CD14-positive monocyte (primary cell): Measurements from ENCODE around the gene BCL7C. TPM values are rescaled to one million over a fixed set of nuclear protein-coding genes. Genes with fewer than 3 reads are reported as not detected.

Source experiments
- DNase-seq, 3 donors: peaks; one replicate each; pipeline ENCODE4 v3.0.0-alpha.2; 2011 to 2022
- H2AFZ ChIP-seq: 2 replicates; pipeline ENCODE4 v1.6.0; 2012; ENCODE audit warnings: mild to moderate bottlenecking, low read depth, low read length, inconsistent platforms; ENCODE audit not compliant: insufficient read depth, poor library complexity, severe bottlenecking
- H3K27ac ChIP-seq, 2 donors: 1 replicate in 1 of 2; 2 replicates in 1 of 2; pipeline ENCODE4 v1.5.1; 2012 to 2013; ENCODE audit warnings: low read length in 2 of 2, control low read depth in 1 of 2, inconsistent platforms in 1 of 2, low read depth in 1 of 2, mild to moderate bottlenecking in 1 of 2
- H3K27me3 ChIP-seq, 2 donors: one replicate each; pipeline versions ENCODE4 v1.6.0 to v1.6.1; 2011 to 2013; ENCODE audit warnings: low read length in 2 of 2; ENCODE audit not compliant: control insufficient read depth in 2 of 2, insufficient read depth in 2 of 2
- H3K36me3 ChIP-seq, 2 donors: replicated peaks in 1 of 2; 1 replicate in 1 of 2; 2 replicates in 1 of 2; pipeline versions ENCODE4 v1.5.1 to v1.6.1; 2012 to 2013; ENCODE audit warnings: low read length in 2 of 2, control low read depth in 1 of 2, inconsistent platforms in 1 of 2, mild to moderate bottlenecking in 1 of 2; ENCODE audit not compliant: insufficient read depth in 2 of 2, control insufficient read depth in 1 of 2
- H3K4me1 ChIP-seq, 2 donors: 1 replicate in 1 of 2; 2 replicates in 1 of 2; pipeline versions ENCODE4 v1.5.1 to v1.6.1; 2012 to 2013; ENCODE audit warnings: low read length in 2 of 2, control low read depth in 1 of 2, inconsistent platforms in 1 of 2, mild to moderate bottlenecking in 1 of 2, moderate library complexity in 1 of 2; ENCODE audit not compliant: insufficient read depth in 2 of 2, control insufficient read depth in 1 of 2
- H3K4me2 ChIP-seq: replicated peaks from 2 replicates; pipeline ENCODE3; 2012; ENCODE audit warnings: low read length, moderate library complexity, mild to moderate bottlenecking; ENCODE audit not compliant: poor library complexity, severe bottlenecking; ENCODE audit errors: extremely low read depth
- H3K4me3 ChIP-seq, 3 experiments: fragments of 200-600 bp in 1 of 3; sonication (generic) in 1 of 3; replicated peaks in 1 of 3; 1 replicate in 2 of 3; 2 replicates in 1 of 3; pipeline ENCODE4 v1.5.1; 2011 to 2013; ENCODE audit warnings: low read length in 3 of 3, mild to moderate bottlenecking in 3 of 3, control low read depth in 2 of 3, low read depth in 2 of 3, inconsistent platforms in 1 of 3, moderate library complexity in 1 of 3
- H3K79me2 ChIP-seq: 2 replicates; pipeline ENCODE4 v1.6.0; 2012; ENCODE audit warnings: mild to moderate bottlenecking, control low read depth, inconsistent platforms, low read length, moderate library complexity; ENCODE audit not compliant: insufficient read depth
- H3K9ac ChIP-seq: 2 replicates; pipeline ENCODE4 v1.6.0; 2017; ENCODE audit warnings: low read length, mild to moderate bottlenecking; ENCODE audit not compliant: insufficient read depth, poor library complexity, severe bottlenecking
- H3K9me3 ChIP-seq, 2 donors: replicated peaks in 1 of 2; 1 replicate in 1 of 2; 2 replicates in 1 of 2; pipeline versions ENCODE4 v1.5.1 to v1.6.1; 2012 to 2013; ENCODE audit warnings: low read length in 2 of 2, control low read depth in 1 of 2; ENCODE audit not compliant: control insufficient read depth in 1 of 2, insufficient read depth in 1 of 2
- H4K20me1 ChIP-seq: 2 replicates; pipeline ENCODE4 v1.6.0; 2012; ENCODE audit warnings: mild to moderate bottlenecking, low read length, control low read depth, moderate library complexity; ENCODE audit not compliant: insufficient read depth
- H3K27ac Mint-ChIP-seq, 7 donors: one replicate each; pipeline ENCODE4 v1.8.0; 2020; ENCODE audit warnings: mild to moderate bottlenecking in 7 of 7, mixed read lengths in 7 of 7, moderate library complexity in 6 of 7, inconsistent platforms in 2 of 7
- H3K27me3 Mint-ChIP-seq, 3 donors: one replicate each; pipeline ENCODE4 v1.8.0; 2021 to 2022; ENCODE audit warnings: low read depth in 3 of 3, mild to moderate bottlenecking in 3 of 3, mixed read lengths in 3 of 3, moderate library complexity in 3 of 3, inconsistent platforms in 1 of 3
- H3K36me3 Mint-ChIP-seq, 2 donors: one replicate each; pipeline ENCODE4 v1.8.0; 2020; ENCODE audit warnings: mixed read lengths in 2 of 2, inconsistent platforms in 1 of 2, mild to moderate bottlenecking in 1 of 2
- H3K4me1 Mint-ChIP-seq: one replicate; pipeline ENCODE4 v1.8.0; 2020; ENCODE audit warnings: mild to moderate bottlenecking, mixed read lengths
- H3K4me3 Mint-ChIP-seq, 2 donors: one replicate each; pipeline ENCODE4 v1.8.0; 2020; ENCODE audit warnings: mild to moderate bottlenecking in 2 of 2, mixed read lengths in 2 of 2, moderate library complexity in 1 of 2
- H3K9me3 Mint-ChIP-seq, 7 donors: one replicate each; pipeline ENCODE4 v1.8.0; 2020 to 2022; ENCODE audit warnings: mixed read lengths in 7 of 7, mild to moderate bottlenecking in 6 of 7, moderate library complexity in 6 of 7, inconsistent platforms in 2 of 7
- CTCF ChIP-seq: fragments of 200-600 bp; IDR thresholded peaks from one replicate; pipeline ENCODE4 v1.8.0; 2022; ENCODE audit warnings: antibody characterized with exemption, mild to moderate bottlenecking
- WGBS: methylation state at CpG from one replicate; pipeline ENCODE4 v1.1.5; 2013; ENCODE audit warnings: missing lambda C conversion rate; ENCODE audit not compliant: insufficient coverage; 5-methylcytosine and 5-hydroxymethylcytosine counted together
- intact Hi-C, 2 donors: fragments of 100-400 bp; cut with micrococcal nuclease; formaldehyde crosslinking; loops; one replicate each; pipeline versions ENCODE4 v1.15.0 to v1.15.1; 2023
- polyA plus RNA-seq, 3 donors: library from polyadenylated mRNA; depleted of rRNA in 1 of 3; unstranded in 2 of 3; stranded (reverse) in 1 of 3; fragments of 300-500 nt in 2 of 3; fragments of >200 nt in 1 of 3; fragmentation: Illumina TruSeq in 2 of 3; gene quantifications; 1 replicate in 2 of 3; 2 replicates in 1 of 3; pipeline ENCODE4 v1.2.3, GENCODE V29; 2012 to 2021

Gene BCL7C
- polyA plus RNA-seq, 3 donors = 11.4 to 19.1 (median 17.4) TPM

GRCh38 chr16:30931068-30931650 is 37.3 kb upstream of the BCL7C start:
- no peak overlapping the region for H3K4me3 Mint-ChIP-seq
- no peak for TF ChIP-seq CTCF
- intact Hi-C loops = no loop called here
- Histone ChIP-seq H3K27ac (no peak overlapping the region), H3K9me3 (no peaks in the 10 kb centered on the region), H2AFZ (no peak overlapping the region), H3K9ac (no peak overlapping the region), H3K4me2 (no peak overlapping the region), H4K20me1 (no peaks in the 10 kb centered on the region), H3K4me1 (peaks cover 5 to 8% of the 10 kb centered on the region in 2 donors), H3K4me3 (no peak overlapping the region), H3K27me3 (no peaks in the 10 kb centered on the region), H3K79me2 (no peaks in the 10 kb centered on the region), H3K36me3 (peaks cover 25 to 59% of the 10 kb centered on the region in 2 donors)
- no peak for DNase-seq
- peaks cover 14% of the 10 kb centered on the region for H3K4me1 Mint-ChIP-seq
- WGBS = 78% methylated on average over 11 of the region's 12 CpGs
- H3K36me3 Mint-ChIP-seq = peaks cover 37 to 67% of the 10 kb centered on the region in 2 donors
- H3K9me3 Mint-ChIP-seq = no peaks in the 10 kb centered on the region
- H3K27me3 Mint-ChIP-seq = no peaks in the 10 kb centered on the region
- peak overlapping the region in 1 of 7 donors; percentile 68 for H3K27ac Mint-ChIP-seq

- intact Hi-C loops = no loop called here
- Histone ChIP-seq H3K4me2 (no peak overlapping the region), H3K4me1 (peaks cover 5 to 7% of the 10 kb centered on the region in 2 donors), H3K27me3 (no peaks in the 10 kb centered on the region), H3K27ac (no peak overlapping the region), H3K9me3 (no peaks in the 10 kb centered on the region), H3K36me3 (peaks cover 23 to 58% of the 10 kb centered on the region in 2 donors), H3K79me2 (no peaks in the 10 kb centered on the region), H2AFZ (no peak overlapping the region), H3K4me3 (no peak overlapping the region), H3K9ac (no peak overlapping the region), H4K20me1 (no peaks in the 10 kb centered on the region)
- TF ChIP-seq CTCF = no peak
- Mint-ChIP-seq H3K4me3 (no peak overlapping the region), H3K4me1 (peaks cover 15% of the 10 kb centered on the region), H3K27me3 (no peaks in the 10 kb centered on the region), H3K36me3 (peaks cover 37 to 67% of the 10 kb centered on the region in 2 donors), H3K27ac (no peak overlapping the region), H3K9me3 (no peaks in the 10 kb centered on the region)
- no peak for DNase-seq
- WGBS = 98% methylated on average over 34 of the region's 35 CpGs
These were observed 36.3 kb upstream of the BCL7C start for GRCh38 chr16:30930160-30930571.
